GM13977 (cell line): Measurements from ENCODE around the gene RASL10A.

Source experiments
- DNase-seq: peaks from one replicate; pipeline ENCODE4 v3.0.0; 2012; ENCODE audit warnings: low spot score
- in situ Hi-C: fragments of 300-500 bp; cut with MboI; formaldehyde crosslinking; loops from one replicate; pipeline ENCODE4 v1.12.0; 2022; ENCODE audit warnings: low sequenced_read_pairs, low pct_unique_long_range_greater_than_20kb, mixed read lengths, inconsistent platforms; ENCODE audit not compliant: unreplicated experiment
- TF ChIP-seq, protein P1 (sequence below): IDR thresholded peaks from 2 replicates; pipeline ENCODE4 v1.5.1; 2012; ENCODE audit warnings: mild to moderate bottlenecking, control low read depth; ENCODE audit not compliant: insufficient read depth; ENCODE audit errors: extremely low read depth, missing control alignments

Gene RASL10A

GRCh38 chr22:29340566-29340965 lies 25.1 kb upstream of the RASL10A start:
- no peak for DNase-seq
- in situ Hi-C loops, result no loop called here
- TF ChIP-seq, protein P1, sequence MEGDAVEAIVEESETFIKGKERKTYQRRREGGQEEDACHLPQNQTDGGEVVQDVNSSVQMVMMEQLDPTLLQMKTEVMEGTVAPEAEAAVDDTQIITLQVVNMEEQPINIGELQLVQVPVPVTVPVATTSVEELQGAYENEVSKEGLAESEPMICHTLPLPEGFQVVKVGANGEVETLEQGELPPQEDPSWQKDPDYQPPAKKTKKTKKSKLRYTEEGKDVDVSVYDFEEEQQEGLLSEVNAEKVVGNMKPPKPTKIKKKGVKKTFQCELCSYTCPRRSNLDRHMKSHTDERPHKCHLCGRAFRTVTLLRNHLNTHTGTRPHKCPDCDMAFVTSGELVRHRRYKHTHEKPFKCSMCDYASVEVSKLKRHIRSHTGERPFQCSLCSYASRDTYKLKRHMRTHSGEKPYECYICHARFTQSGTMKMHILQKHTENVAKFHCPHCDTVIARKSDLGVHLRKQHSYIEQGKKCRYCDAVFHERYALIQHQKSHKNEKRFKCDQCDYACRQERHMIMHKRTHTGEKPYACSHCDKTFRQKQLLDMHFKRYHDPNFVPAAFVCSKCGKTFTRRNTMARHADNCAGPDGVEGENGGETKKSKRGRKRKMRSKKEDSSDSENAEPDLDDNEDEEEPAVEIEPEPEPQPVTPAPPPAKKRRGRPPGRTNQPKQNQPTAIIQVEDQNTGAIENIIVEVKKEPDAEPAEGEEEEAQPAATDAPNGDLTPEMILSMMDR, result no peak

DNA sequence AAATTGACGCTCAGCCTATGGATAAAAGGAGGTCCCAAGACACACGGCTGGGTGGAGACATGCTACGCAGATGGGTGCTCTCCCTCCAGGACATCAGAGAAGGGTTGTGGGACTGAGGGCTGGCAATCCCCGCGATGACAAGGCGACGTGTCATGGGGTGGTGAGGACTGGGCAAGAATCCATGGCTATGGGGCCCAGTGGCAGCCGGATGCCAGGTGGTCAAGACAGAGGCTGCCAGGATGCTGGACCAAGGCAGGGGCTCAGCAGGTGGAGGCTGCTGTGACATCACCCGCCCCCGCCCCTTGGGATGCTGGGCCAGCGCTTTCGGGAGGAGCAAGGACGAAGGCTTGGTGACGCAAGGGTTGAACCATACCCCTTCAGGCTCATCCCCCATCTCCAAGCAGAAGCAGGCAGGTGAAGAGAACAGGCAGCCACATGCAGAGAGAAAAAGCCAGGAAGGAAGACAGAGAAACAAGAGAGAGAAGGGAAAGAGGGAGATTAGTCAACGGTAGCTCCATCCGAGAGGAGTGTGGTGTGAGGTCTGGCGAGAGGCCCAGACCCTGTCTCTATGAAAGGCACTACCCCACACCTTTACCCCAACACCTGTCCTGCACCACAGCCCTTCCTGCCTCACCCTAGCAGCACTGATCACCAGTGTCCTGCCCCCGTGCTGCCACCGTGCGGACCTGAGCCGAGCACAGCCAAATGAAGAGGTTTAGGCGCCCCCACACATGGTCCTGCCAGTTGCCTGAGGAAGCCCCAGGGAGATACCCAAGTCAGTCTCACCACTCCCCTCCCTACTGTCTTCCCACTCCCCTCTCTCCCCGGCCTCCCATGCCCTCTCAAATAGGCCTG lies 24.1 kb upstream of the RASL10A start:
- in situ Hi-C loops, result no loop called here
- TF ChIP-seq, protein P1, result no peak
- no peak for DNase-seq

DNA sequence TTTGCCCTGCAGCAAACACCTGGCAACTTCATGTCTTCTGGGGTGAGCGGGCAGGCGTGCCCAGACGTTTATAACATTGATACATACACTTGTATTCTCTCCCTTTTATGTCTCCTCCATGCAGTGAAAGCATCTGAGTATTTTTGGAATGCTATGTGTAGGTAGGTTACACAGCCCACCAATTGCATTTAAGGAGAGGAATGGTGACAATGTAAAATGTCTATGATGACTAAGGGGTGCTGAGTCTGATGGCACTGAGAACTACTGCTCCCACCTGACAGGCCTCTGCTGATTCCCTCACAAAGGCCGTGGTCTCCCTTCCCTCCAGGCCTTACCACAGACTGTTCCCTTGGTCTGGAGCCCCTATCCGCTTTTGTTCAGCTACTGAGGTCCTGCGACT lies 22.9 kb upstream of the RASL10A start:
- in situ Hi-C loops, result no loop called here
- TF ChIP-seq, protein P1, result no peak
- no peak for DNase-seq

GRCh38 chr22:29337631-29338284 lies 22.3 kb upstream of the RASL10A start:
- in situ Hi-C loops, result no loop called here
- TF ChIP-seq, protein P1, result no peak
- DNase-seq, result no peak

- in situ Hi-C loops, result no loop called here
- TF ChIP-seq, protein P1, result no peak
- DNase-seq, result no peak
These were observed 21.4 kb upstream of the RASL10A start for GRCh38 chr22:29336751-29337490.

DNA sequence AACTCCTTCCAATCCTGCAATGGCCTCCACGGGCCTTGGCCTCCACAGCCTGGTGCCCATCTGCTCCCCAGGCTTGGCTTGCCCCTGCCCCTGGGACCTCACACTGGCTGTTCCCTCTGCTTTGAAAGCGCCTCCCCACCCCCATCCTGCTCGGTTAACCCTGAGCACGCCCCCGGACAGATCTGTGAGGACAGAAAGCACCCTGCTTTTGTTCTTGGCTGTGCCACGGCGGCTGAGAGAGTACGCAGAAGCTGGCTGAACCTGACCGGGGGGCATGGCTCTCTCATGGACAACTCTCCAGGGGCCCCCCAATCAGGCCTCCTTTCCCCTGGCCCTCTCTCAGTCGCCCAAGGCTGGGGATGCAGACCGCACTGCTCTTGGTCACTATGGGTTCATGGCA lies 20.2 kb upstream of the RASL10A start:
- in situ Hi-C loops, result no loop called here
- no peak for DNase-seq
- TF ChIP-seq, protein P1, result no peak
